ENCODE data around the gene RAB6A.
"Not testable (repeated sequence)": the region's sequence is repeated elsewhere in the genome, so short reads cannot be mapped to it uniquely, and the experiment has no call there.

RAB6A gene

GRCh38 chr11:73762732-73763131, 1.9 kb upstream of the RAB6A start:
- no peak for DNase-seq (ENCODE audit: low read depth in 2 of 2)

GRCh38 chr11:73761403-73761945, 600 bp upstream of the RAB6A start:
- DNase-seq (ENCODE audit: low read depth in 2 of 2): no peak

- DNase-seq (ENCODE audit: low read depth in 2 of 2): no peak
Observed at GRCh38 chr11:73760135-73760678, 667 bp downstream of the RAB6A start.

GRCh38 chr11:73759610-73760134, 1.2 kb downstream of the RAB6A start:
- DNase-seq (ENCODE audit: low read depth in 2 of 2): no peak

GRCh38 chr11:73758451-73758850, 2.4 kb downstream of the RAB6A start:
- DNase-seq (ENCODE audit: low read depth in 2 of 2): no peak

GRCh38 chr11:73757598-73757997, 3.3 kb downstream of the RAB6A start:
- DNase-seq (ENCODE audit: low read depth in 2 of 2): no peak

GRCh38 chr11:73755670-73756069, 5.2 kb downstream of the RAB6A start:
- no peak for DNase-seq (ENCODE audit: low read depth in 2 of 2)

- DNase-seq (ENCODE audit: low read depth in 2 of 2): no peak
Observed at GRCh38 chr11:73753938-73754337, 6.9 kb downstream of the RAB6A start.

GRCh38 chr11:73752903-73753302, 8.0 kb downstream of the RAB6A start:
- no peak for DNase-seq (ENCODE audit: low read depth in 2 of 2)

GRCh38 chr11:73752216-73752867, 8.5 kb downstream of the RAB6A start:
- no peak for DNase-seq (ENCODE audit: low read depth in 2 of 2)

GRCh38 chr11:73750862-73751261, 10.0 kb downstream of the RAB6A start:
- not testable (repeated sequence) for DNase-seq (ENCODE audit: low read depth in 2 of 2)

GRCh38 chr11:73750228-73750627, 10.6 kb downstream of the RAB6A start:
- no peak for DNase-seq (ENCODE audit: low read depth in 2 of 2)

GRCh38 chr11:73749118-73749517, 11.8 kb downstream of the RAB6A start:
- DNase-seq (ENCODE audit: low read depth in 2 of 2): no peak

- no peak for DNase-seq (ENCODE audit: low read depth in 2 of 2)
Observed at GRCh38 chr11:73748300-73748699, 12.6 kb downstream of the RAB6A start.

- no peak for DNase-seq (ENCODE audit: low read depth in 2 of 2)
Observed at GRCh38 chr11:73747762-73748161, 13.1 kb downstream of the RAB6A start.

GRCh38 chr11:73746701-73747100, 14.2 kb downstream of the RAB6A start:
- no peak for DNase-seq (ENCODE audit: low read depth in 2 of 2)

GRCh38 chr11:73743045-73743444, 17.8 kb downstream of the RAB6A start:
- no peak for DNase-seq (ENCODE audit: low read depth in 2 of 2)

- not testable (repeated sequence) for DNase-seq (ENCODE audit: low read depth in 2 of 2)
Observed at GRCh38 chr11:73735959-73736358, 24.9 kb downstream of the RAB6A start.

- no peak for DNase-seq (ENCODE audit: low read depth in 2 of 2)
Observed at GRCh38 chr11:73734993-73735392, 25.9 kb downstream of the RAB6A start.

GRCh38 chr11:73734011-73734410, 26.9 kb downstream of the RAB6A start:
- not testable (repeated sequence) for DNase-seq (ENCODE audit: low read depth in 2 of 2)

- not testable (repeated sequence) for DNase-seq (ENCODE audit: low read depth in 2 of 2)
Observed at GRCh38 chr11:73732936-73733335, 27.9 kb downstream of the RAB6A start.

- no peak for DNase-seq (ENCODE audit: low read depth in 2 of 2)
Observed at GRCh38 chr11:73729594-73730206, 31.2 kb downstream of the RAB6A start.

- no peak for DNase-seq (ENCODE audit: low read depth in 2 of 2)
Observed at GRCh38 chr11:73728000-73728399, 32.9 kb downstream of the RAB6A start.
